Placental epithelial cell (primary cell): ENCODE results near the gene ZNF66. TPM values are rescaled to one million over a fixed set of nuclear protein-coding genes. Genes with fewer than 3 reads are reported as not detected.

Source experiments
- total RNA-seq: library from RNA; depleted of rRNA; stranded (reverse); fragments of >200 nt; gene quantifications from 2 replicates; pipeline ENCODE4 v1.2.3, GENCODE V29; 2012

Gene ZNF66
- total RNA-seq: 6.2 and 6.7 TPM in 2 replicates

GRCh38 chr19:20776083-20777076 is at the start of gene ZNF66:
Gene ZNF66, plus strand, starts transcription at chr19:20776304. Its CDS starts 144 bp downstream, at chr19:20776448.

Other genes starting within 250 kb of the ZNF66 start
- 19.0 and 24.7 TPM in 2 replicates for gene ZNF737, start 210.5 kb upstream of the ZNF66 start, total RNA-seq
- 18.1 and 21.9 TPM in 2 replicates for gene ZNF626, start 114.7 kb upstream of the ZNF66 start, total RNA-seq
- 9.8 TPM in 2 replicates for gene ZNF85, start 146.9 kb downstream of the ZNF66 start, total RNA-seq
- 18.1 and 29.6 TPM in 2 replicates for gene ZNF430, start 244.4 kb downstream of the ZNF66 start, total RNA-seq